ENCODE data around the gene FRG2.
"Not testable (repeated sequence)": the region's sequence is repeated elsewhere in the genome, so short reads cannot be mapped to it uniquely, and the experiment has no call there.

Gene FRG2

DNA sequence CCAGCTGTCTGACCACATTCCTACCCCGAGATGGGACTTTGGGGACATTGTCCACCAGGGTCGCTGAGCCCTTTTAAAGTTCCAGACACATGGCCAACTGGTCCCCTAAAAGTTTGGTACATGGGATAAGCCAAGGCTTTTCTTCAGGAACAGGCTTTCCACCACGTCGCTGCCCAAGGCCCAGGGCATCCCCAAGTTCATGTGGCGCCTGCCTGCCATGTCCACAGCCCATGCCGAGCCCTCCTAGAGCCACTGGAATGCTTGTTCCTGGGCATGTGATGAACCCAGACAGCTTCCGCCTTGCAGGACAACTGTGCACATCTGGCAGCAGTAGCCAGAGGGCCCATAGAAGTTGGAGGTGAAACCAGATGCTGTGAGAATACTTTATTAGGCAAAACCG is 45.1 kb downstream of the FRG2 start:
- DNase-seq (ENCODE audit: low read depth): no peak
- in situ Hi-C loops (cut with HindIII; ENCODE audit: low sequenced_read_pairs): no loop called here
- no peak overlapping the region for H3K4me3 ChIP-seq (ENCODE audit: low read depth, low read length)
- TF ChIP-seq, protein P1, sequence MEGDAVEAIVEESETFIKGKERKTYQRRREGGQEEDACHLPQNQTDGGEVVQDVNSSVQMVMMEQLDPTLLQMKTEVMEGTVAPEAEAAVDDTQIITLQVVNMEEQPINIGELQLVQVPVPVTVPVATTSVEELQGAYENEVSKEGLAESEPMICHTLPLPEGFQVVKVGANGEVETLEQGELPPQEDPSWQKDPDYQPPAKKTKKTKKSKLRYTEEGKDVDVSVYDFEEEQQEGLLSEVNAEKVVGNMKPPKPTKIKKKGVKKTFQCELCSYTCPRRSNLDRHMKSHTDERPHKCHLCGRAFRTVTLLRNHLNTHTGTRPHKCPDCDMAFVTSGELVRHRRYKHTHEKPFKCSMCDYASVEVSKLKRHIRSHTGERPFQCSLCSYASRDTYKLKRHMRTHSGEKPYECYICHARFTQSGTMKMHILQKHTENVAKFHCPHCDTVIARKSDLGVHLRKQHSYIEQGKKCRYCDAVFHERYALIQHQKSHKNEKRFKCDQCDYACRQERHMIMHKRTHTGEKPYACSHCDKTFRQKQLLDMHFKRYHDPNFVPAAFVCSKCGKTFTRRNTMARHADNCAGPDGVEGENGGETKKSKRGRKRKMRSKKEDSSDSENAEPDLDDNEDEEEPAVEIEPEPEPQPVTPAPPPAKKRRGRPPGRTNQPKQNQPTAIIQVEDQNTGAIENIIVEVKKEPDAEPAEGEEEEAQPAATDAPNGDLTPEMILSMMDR (IDR thresholded peaks at IDR 0.05; ENCODE audit: low read depth, low read length, missing control alignments): no peak

DNA sequence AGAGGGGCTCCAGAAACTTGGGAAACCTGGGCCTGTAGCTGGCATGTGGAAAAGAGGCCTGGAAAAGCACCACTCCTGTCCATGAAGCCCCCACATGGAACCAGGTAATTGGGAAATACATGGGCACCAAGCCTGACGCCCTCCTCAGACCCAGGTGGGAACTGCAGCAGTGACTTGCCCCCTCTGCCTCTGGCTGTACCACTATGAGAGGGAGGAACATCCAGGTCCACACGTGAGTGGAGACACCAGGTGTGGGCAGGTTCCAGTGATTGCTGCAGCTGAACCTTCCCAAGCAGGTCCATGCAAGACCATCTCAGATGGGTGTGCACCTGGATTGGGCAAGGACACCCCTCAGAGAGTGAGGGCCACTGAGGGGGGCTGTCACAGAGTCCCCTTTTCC is 46.8 kb downstream of the FRG2 start:
- DNase-seq (ENCODE audit: low read depth); in situ Hi-C loops (cut with HindIII; ENCODE audit: low sequenced_read_pairs); H3K4me3 ChIP-seq (ENCODE audit: low read depth, low read length): not testable (repeated sequence)

DNA sequence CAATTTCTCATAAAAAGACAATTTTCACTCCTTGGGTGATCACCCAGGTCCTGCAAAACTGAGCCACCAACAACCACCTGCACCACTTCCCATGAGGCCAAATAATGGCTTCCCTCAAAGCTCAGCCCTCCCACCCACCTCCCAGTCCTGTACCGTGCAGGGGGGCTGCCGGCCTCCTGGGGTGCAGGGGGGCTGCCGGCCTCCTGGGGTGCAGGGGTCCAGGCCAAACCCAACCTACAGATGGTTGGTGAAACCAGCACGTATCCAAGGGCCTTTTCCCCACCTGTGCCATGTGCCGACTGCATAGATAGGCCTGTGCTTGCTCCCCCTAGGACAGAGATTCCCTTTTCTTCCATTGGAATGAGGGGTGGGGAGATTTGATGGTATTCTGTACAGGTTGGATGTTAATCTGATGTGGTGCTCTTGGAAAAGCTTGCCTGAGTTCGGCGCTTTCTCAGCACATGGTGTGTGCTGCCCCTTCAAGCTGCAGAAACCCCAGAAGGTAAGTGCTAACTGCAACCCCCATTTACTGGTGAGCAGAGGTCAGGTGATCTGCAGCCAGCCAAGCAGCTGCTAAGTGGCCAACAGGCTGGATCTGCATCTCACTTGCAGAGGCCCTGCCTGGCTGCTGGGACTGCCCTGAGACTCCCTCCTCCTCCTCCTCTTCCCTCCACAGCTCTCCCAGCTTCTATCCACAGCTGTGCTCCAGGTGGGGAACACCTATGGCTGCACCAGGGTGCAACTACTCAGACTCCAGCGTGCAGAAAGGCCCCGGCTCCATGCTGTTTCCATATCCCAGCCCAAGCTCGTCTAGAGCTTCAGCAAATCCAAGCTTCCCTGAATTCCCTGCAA is 47.6 kb downstream of the FRG2 start:
- no peak overlapping the region for H3K4me3 ChIP-seq (ENCODE audit: low read depth, low read length)
- DNase-seq (ENCODE audit: low read depth): no peak
- TF ChIP-seq, protein P1 (IDR thresholded peaks at IDR 0.05; ENCODE audit: low read depth, low read length, missing control alignments): no peak
- in situ Hi-C loops (cut with HindIII; ENCODE audit: low sequenced_read_pairs): no loop called here
